Measurements from ENCODE around the gene IFNA14. TPM values are rescaled to one million over a fixed set of nuclear protein-coding genes. Genes with fewer than 3 reads are reported as not detected.
"Not testable (repeated sequence)": the region's sequence is repeated elsewhere in the genome, so short reads cannot be mapped to it uniquely, and the experiment has no call there.

Gene IFNA14
- total and polyA plus RNA-seq, 10 donors: not detected

- intact Hi-C loops (cut with DNase I; ENCODE audit: low total_unique reads); H3K9me3 ChIP-seq; DNase-seq; H3K27me3 ChIP-seq (replicated peaks in 1 of 7); H3K4me3 ChIP-seq; H3K36me3 ChIP-seq; H3K4me1 ChIP-seq; H3K27ac ChIP-seq: not testable (repeated sequence)
- TF ChIP-seq CTCF (IDR thresholded peaks at IDR 0.05 in 8 of 11, conservative IDR thresholded peaks at IDR 0.05 in 3 of 11): peak in 6 of 11 experiments; percentile 19 to 51 (median 38)
- WGBS, 5 donors: 23 to 35% (median 30%) methylated on average over 4 to 5 of the region's 5 CpGs
These were observed 26.1 kb downstream of the IFNA14 start for GRCh38 chr9:21213411-21214326.

- H3K4me1 ChIP-seq; intact Hi-C loops (cut with DNase I; ENCODE audit: low total_unique reads); H3K9me3 ChIP-seq; DNase-seq; H3K4me3 ChIP-seq; H3K27me3 ChIP-seq (replicated peaks in 1 of 7); H3K36me3 ChIP-seq; H3K27ac ChIP-seq: not testable (repeated sequence)
- WGBS, 5 donors: 33 to 86% (median 72%) methylated on average over 1 to 2 of the region's 2 CpGs
These were observed 27.6 kb downstream of the IFNA14 start for GRCh38 chr9:21212160-21212559.

GRCh38 chr9:21210782-21211181 lies 29.0 kb downstream of the IFNA14 start:
- 72 to 100% (median 88%) methylated on average over 2 of the region's 2 CpGs for WGBS, 5 donors
- intact Hi-C loops (cut with DNase I; ENCODE audit: low total_unique reads); H3K27ac ChIP-seq; H3K4me1 ChIP-seq; H3K9me3 ChIP-seq; H3K4me3 ChIP-seq; DNase-seq; H3K27me3 ChIP-seq (replicated peaks in 1 of 7); H3K36me3 ChIP-seq: not testable (repeated sequence)

GRCh38 chr9:21210311-21210710 lies 29.5 kb downstream of the IFNA14 start:
- H3K4me1 ChIP-seq: no peaks in the 10 kb centered on the region
- no peak overlapping the region for H3K4me3 ChIP-seq
- H3K27ac ChIP-seq: no peak overlapping the region
- TF ChIP-seq POLR2AphosphoS5 (IDR thresholded peaks at IDR 0.05): no peak
- TF ChIP-seq CTCF (IDR thresholded peaks at IDR 0.05 in 8 of 11, conservative IDR thresholded peaks at IDR 0.05 in 3 of 11): no peak
- 87 to 95% (median 92%) methylated on average over 6 to 7 of the region's 7 CpGs for WGBS, 5 donors
- no peaks in the 10 kb centered on the region for H3K9me3 ChIP-seq
- DNase-seq: no peak
- no peaks in the 10 kb centered on the region for H3K36me3 ChIP-seq
- no peaks in the 10 kb centered on the region for H3K27me3 ChIP-seq (replicated peaks in 1 of 7)
- intact Hi-C loops (cut with DNase I; ENCODE audit: low total_unique reads): no loop called here

GRCh38 chr9:21207043-21207442 lies 32.8 kb downstream of the IFNA14 start, which contains the start of gene IFNA10:
TSS of gene IFNA10 (minus strand) at chr9:21207143. CDS start at chr9:21207097, 46 bp downstream.
- WGBS, 5 donors: 80 to 95% (median 91%) methylated on average over 3 of the region's 3 CpGs
- DNase-seq; H3K4me1 ChIP-seq; H3K4me3 ChIP-seq; H3K27ac ChIP-seq; intact Hi-C loops (cut with DNase I; ENCODE audit: low total_unique reads); H3K9me3 ChIP-seq; H3K27me3 ChIP-seq (replicated peaks in 1 of 7); H3K36me3 ChIP-seq: not testable (repeated sequence)

All from spleen (tissue), 11 donors.